Measurements from ENCODE around the gene FRMD8.

DNA sequence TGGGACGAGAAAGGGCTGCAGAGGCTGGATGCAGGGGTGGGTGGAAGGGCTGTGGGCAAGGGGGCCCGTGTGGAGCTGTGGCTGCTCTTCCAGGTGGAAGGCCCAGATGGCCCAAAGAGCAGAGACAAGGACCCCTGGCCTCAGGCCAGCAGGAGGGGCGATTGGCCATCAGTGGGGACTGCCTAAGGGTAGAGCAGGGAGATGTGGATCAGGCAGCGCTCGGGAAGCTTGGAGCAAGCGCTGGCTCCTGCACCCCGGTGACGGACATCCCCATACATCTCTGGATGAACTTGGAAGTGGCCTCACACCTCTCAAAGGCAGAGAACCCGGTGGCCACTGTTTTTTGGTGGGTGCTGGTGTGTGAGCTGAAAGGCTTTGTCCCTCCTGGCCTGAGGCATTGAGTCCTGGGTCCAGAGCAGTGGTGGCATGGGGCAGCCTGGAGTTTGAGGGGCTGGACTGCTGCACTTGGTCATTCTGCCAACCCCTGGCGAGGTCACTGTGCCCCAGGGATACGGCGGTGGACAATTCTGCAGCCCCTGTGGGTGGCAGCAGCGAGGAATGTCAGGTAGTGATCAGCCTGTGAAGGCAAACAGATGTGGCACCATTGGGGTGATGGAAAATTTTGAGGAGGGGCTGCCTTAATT is 5.9 kb downstream of the FRMD8 start:
- TF ChIP-seq POLR2A (IDR thresholded peaks at IDR 0.05) = no peak
- TF ChIP-seq, protein P1, sequence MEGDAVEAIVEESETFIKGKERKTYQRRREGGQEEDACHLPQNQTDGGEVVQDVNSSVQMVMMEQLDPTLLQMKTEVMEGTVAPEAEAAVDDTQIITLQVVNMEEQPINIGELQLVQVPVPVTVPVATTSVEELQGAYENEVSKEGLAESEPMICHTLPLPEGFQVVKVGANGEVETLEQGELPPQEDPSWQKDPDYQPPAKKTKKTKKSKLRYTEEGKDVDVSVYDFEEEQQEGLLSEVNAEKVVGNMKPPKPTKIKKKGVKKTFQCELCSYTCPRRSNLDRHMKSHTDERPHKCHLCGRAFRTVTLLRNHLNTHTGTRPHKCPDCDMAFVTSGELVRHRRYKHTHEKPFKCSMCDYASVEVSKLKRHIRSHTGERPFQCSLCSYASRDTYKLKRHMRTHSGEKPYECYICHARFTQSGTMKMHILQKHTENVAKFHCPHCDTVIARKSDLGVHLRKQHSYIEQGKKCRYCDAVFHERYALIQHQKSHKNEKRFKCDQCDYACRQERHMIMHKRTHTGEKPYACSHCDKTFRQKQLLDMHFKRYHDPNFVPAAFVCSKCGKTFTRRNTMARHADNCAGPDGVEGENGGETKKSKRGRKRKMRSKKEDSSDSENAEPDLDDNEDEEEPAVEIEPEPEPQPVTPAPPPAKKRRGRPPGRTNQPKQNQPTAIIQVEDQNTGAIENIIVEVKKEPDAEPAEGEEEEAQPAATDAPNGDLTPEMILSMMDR (IDR thresholded peaks at IDR 0.05) = no peak

All from ovary (tissue), 3 donors.